HG03520 (cell line): ENCODE results near the gene LGALS12.

Experiments used
- ATAC-seq: cut with Tn5 transposase; IDR thresholded peaks from one replicate; pipeline ENCODE4 v1.9.1; 2021; ENCODE audit warnings: mild to moderate bottlenecking, moderate library complexity; ENCODE audit not compliant: unreplicated experiment

LGALS12 gene

GRCh38 chr11:63505857-63506528 lies at the start of gene LGALS12:
Gene LGALS12, plus strand, starts transcription at chr11:63506084. Its CDS starts 375 bp downstream, at chr11:63506459.
- no peak for ATAC-seq

DNA sequence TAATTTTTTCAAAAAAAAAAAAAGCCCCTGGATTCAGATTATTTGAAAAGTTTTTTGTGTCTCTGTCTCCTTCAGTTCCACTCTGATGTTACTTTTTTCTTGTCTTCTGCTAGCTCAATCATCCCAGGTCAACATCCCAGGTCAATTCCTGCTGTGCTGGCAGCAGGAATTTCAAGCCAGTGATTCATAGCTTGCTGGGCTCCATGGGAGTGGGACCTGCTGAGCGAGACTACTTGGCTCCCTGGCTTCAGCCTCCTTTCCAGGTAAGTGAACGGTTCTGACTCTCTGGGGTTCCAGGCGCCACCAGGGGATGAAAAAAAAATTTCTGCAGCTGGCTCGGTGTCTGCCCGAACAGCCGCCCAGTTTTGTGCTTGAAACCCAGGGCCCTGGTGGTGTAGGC lies 46.3 kb upstream of the LGALS12 start:
- no peak for ATAC-seq

GRCh38 chr11:63462137-63462536 lies 43.7 kb upstream of the LGALS12 start:
- no peak for ATAC-seq

- no peak for ATAC-seq
Observed at GRCh38 chr11:63470311-63470710, 35.6 kb upstream of the LGALS12 start.

GRCh38 chr11:63472372-63472771 lies 33.5 kb upstream of the LGALS12 start:
- ATAC-seq = no peak

DNA sequence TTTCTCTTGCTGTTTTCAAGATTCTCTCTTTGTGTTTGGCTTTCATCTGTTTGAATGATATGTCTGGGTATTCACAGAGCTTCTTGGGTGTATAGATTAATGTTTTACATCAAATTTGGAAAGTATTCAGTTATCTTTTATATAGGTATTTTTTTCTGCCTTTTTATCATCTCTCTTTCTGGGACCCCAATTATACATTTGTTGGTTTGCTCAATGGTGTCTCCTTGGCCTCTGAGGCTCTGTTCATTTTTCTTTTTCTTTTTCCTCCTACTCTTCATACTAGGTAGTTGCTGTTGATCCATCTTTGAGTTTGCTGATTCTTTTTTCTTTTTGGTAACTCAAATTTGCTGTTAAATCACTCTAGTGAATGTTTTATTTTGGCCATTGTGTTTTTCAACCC lies 29.3 kb upstream of the LGALS12 start:
- no peak for ATAC-seq

GRCh38 chr11:63478896-63479295 lies 27.0 kb upstream of the LGALS12 start:
- no peak for ATAC-seq

- no peak for ATAC-seq
Observed at GRCh38 chr11:63480039-63480438, 25.8 kb upstream of the LGALS12 start.

- no peak for ATAC-seq
Observed at GRCh38 chr11:63485777-63486176, 20.1 kb upstream of the LGALS12 start.

DNA sequence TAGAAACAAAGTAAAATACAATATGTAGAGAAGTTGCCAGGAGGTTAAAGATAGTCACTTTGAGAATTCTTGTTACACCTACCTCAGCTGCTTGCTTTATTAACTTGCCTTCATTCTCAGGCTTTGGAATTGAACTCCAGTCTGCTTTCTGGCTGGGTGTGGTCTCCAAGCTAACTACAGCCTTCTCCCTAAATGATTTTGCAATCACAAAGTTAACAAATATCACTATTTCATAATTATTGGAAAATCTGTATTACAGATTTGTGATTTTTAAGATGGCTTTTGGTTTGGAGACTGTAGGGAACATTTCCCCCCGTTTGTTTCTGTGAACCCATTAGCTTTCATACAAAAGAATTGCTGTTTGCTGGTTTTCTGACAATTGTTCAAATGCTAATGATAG lies 17.1 kb upstream of the LGALS12 start:
- no peak for ATAC-seq

DNA sequence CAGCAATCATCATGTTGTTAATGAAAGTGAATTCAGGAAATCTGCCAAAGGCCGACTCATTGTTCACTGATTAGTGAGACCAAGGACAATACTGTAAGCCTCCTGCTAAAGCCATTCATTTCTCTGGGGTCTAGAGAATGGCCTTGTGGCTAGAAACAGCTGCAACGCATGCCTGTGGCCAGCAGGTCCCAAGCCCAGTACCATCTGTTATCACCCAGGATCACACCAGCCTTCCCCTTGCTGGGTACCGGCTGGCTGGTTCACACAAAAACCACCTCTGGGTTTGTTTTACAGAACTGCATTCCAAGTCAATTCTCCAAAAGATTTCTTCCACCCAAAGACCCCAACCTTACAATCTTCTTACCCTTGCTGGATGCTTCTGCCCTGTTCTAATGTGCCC lies 16.0 kb upstream of the LGALS12 start:
- ATAC-seq = no peak

GRCh38 chr11:63490551-63491239 lies 15.2 kb upstream of the LGALS12 start, which contains the start of gene PLAAT5:
Gene PLAAT5, minus strand, starts transcription at chr11:63491167. Its CDS starts 133 bp downstream, at chr11:63491034.
- no peak for ATAC-seq

- ATAC-seq = no peak
Observed at GRCh38 chr11:63491240-63491587, 14.7 kb upstream of the LGALS12 start.

- ATAC-seq = no peak
Observed at GRCh38 chr11:63491636-63492372, 14.1 kb upstream of the LGALS12 start.

GRCh38 chr11:63492441-63492840 lies 13.4 kb upstream of the LGALS12 start:
- ATAC-seq = no peak

DNA sequence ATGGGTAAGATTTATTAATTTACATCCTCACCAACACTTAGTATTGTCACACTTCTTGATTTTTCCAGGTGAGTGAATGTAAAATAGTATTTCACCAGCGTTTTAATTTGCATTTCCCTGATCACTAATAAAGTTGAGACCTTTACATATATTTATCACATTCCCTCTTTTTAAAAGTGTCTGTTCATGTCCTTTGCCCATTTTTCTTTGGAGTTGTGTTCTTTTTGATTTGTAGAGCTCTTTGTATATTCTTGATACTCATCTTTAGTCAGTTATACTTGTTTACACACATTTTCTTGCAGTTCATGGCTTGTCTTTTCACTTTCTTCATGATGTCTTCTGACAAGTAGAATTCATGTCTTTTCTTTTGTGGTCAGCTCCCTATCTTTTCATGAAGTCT lies 12.8 kb upstream of the LGALS12 start:
- ATAC-seq = no peak

GRCh38 chr11:63494975-63495374 lies 10.9 kb upstream of the LGALS12 start:
- ATAC-seq = no peak

DNA sequence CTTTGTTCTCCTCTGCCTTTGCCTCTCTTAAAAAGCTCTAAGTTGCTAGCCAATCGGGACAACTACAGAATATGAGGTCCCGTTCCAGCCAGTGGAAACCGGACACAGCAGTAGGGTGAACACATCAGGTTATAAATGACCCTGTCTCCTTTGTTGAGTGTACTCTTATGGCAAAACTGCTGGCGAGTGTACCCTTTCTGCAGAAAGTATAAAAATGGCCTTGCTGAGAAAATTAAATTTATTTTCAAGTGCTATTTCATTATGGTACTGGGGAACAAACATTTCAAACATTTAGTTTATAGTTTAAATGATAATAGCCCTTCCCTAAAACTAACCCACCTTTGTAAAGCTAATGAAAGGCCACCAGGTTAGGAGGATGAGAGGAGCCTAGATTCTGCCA lies 6.0 kb upstream of the LGALS12 start:
- no peak for ATAC-seq

DNA sequence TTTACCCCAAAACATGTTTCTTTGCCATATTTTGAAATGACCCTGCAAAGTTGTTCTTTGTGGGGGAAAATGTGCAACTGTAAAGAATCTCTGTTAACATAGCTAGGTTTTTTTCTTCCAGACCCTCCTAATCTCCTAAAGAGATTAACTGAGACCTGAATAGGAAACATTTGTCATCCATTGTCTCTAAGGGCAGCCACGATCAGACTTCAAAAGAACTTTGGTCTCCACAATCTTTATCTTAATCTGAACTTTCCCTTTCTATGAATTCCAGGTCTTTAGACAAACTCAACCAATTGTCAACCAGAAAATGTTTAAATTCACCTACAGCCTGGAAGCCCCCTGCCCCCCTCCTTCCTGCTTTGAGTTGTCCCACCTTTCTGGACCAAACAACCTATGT lies 4.6 kb upstream of the LGALS12 start:
- no peak for ATAC-seq

GRCh38 chr11:63502252-63502820 lies 3.5 kb upstream of the LGALS12 start:
- ATAC-seq = no peak

DNA sequence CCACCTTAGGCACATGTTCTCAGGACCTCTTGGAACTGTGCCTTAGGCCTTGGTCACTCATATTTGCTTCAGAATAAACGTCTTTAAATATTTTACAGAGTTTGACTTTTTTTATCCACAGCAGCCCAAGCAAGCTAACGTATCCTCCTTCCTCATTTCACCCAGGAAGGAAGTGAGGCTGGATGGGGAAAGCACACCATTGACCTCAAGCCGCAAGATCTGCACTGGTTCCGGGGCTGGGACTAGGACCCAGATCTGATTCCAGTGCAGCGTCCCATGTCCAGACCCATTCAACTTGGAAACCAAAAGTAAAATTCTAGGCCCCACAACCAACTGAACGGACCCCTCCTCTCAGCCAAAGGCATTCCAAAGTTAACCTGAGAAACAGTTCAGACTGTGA lies 2.4 kb upstream of the LGALS12 start:
- no peak for ATAC-seq

- no peak for ATAC-seq
Observed at GRCh38 chr11:63504054-63504453, 1.8 kb upstream of the LGALS12 start.
